GM13976 (cell line): ENCODE results near the gene SETDB2.
A peak's percentile ranks its signal among the peaks of the same experiment; 100 is the strongest.
"Not testable (repeated sequence)": the region's sequence is repeated elsewhere in the genome, so short reads cannot be mapped to it uniquely, and the experiment has no call there.

ENCODE experiments used
- DNase-seq: peaks from one replicate; pipeline ENCODE4 v3.0.0; 2012; ENCODE audit warnings: low spot score
- CTCF ChIP-seq: IDR thresholded peaks from 2 replicates; pipeline ENCODE4 v1.5.1; 2012; ENCODE audit warnings: borderline replicate concordance, mild to moderate bottlenecking; ENCODE audit not compliant: insufficient read depth; ENCODE audit errors: extremely low read depth, missing control alignments, control extremely low read depth
- in situ Hi-C: fragments of 300-500 bp; cut with MboI; formaldehyde crosslinking; loops from one replicate; pipeline ENCODE4 v1.12.0; 2022; ENCODE audit warnings: low sequenced_read_pairs, mixed read lengths, inconsistent platforms; ENCODE audit not compliant: unreplicated experiment

Gene SETDB2

DNA sequence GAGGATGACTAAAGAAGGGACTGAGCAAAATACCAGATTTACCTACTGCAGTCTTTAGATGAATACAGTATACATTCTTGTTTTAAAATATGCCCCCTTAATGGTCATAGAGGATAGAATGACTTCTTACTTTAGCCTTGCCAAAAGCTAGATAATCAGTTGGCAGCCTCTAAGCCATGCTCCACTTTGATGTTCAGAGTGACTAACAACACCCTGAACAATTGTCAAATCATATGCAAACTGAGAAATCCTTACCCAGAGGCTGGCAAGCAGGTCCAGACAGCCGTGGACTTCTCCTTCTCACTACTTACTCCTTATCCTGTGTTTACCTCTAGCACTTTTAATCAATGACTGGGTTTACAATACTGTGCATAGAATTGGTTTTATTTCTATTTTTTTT, 28.1 kb downstream of the SETDB2 start:
- DNase-seq, result no peak
- in situ Hi-C loops, result no loop called here
- no peak for TF ChIP-seq CTCF

DNA sequence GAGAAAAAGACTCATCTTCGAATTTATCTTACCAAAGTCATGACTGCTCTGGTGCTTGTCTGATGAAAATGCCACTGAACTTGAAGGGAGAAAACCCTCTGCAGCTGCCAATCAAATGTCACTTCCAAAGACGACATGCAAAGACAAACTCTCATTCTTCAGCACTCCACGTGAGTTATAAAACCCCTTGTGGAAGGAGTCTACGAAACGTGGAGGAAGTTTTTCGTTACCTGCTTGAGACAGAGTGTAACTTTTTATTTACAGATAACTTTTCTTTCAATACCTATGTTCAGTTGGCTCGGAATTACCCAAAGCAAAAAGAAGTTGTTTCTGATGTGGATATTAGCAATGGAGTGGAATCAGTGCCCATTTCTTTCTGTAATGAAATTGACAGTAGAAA, 32.5 kb downstream of the SETDB2 start:
- in situ Hi-C loops, result no loop called here
- no peak for DNase-seq
- no peak for TF ChIP-seq CTCF

DNA sequence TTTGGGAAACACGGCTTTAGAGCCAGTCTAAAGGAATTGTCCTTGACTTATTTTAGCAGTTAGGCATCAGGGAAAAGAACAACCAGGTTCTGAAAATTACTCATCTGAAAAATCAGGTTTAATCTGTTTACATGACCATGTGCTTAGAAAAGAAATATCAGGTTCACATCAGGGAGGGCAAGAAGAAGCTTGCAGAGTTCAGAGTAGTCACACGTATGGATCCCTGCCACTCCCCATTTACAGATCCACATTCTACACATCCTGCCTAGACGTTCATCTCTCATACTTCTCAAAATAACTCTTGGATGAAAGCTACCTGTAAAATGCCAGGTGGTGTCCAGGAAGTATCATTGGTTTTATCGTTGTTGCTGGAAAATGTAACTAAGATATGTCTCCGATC, 37.7 kb downstream of the SETDB2 start:
- DNase-seq, result no peak
- TF ChIP-seq CTCF, result no peak
- in situ Hi-C loops, result no loop called here

DNA sequence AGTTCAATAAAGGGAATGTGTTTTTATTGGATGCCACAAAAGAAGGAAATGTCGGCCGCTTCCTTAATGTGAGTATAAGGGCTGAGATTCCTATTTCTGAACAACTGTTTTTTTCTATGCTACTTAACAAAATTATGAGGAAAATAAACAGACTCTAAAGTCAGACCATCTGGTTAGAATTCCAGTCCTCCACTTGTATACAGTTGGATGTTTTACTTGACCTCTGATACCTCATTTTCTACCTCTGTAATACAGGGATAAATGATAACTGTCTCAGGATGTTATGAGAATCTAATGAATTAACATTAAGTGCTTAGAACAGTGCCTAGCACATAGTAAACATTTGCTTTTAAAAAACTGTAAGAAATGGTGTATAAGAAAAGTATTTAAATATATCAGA, 44.5 kb downstream of the SETDB2 start:
- DNase-seq, result no peak
- in situ Hi-C loops, result no loop called here
- TF ChIP-seq CTCF, result no peak

- in situ Hi-C loops, result no loop called here
- TF ChIP-seq CTCF, result no peak
- DNase-seq, result no peak
These were observed 50.6 kb downstream of the SETDB2 start for GRCh38 chr13:49494645-49495044.

- in situ Hi-C loops, result no loop called here
- TF ChIP-seq CTCF, result no peak
- peak; percentile 90 for DNase-seq
These were observed 52.0 kb downstream of the SETDB2 start, which contains the start of gene PHF11 for GRCh38 chr13:49495783-49496762. TSS of gene PHF11 (plus strand) at chr13:49495953. CDS start at chr13:49496002, 49 bp downstream.

DNA sequence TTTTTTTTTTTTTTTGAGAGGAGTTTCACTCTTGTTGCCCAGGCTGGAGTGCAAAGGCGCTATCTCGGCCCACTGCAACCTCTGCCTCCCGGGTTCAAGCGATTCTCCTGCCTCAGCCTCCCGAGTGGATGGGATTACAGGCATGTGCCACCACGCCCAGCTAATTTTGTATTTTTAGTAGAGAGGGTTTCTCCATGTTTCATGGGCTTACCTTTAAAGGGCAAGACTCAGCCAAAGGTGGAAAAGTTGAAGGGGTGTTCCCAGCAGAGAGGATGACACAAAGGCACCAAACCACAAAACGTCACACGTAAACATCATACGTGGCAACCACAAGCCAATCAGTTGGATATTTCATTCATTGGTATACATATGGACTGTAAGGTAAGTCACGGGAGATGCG, 52.8 kb downstream of the SETDB2 start:
- in situ Hi-C loops, DNase-seq: not testable (repeated sequence)
